ENCODE results near the gene TSPAN7. TPM values are rescaled to one million over a fixed set of nuclear protein-coding genes. Genes with fewer than 3 reads are reported as not detected.

The TSPAN7 gene
- total RNA-seq, 1 donor from 2014 or later: 3.5 TPM

- Histone ChIP-seq H3K9me3 (ENCODE audit: insufficient read depth, low read depth, low read length) (no peaks in the 10 kb centered on the region), H3K27me3 (ENCODE audit: insufficient read depth, low read length) (no peaks in the 10 kb centered on the region), H3K4me1 (ENCODE audit: insufficient read depth, low read length) (no peaks in the 10 kb centered on the region), H4K20me1 (ENCODE audit: insufficient read depth, low read length) (no peaks in the 10 kb centered on the region), H2AFZ (ENCODE audit: low read depth, low read length) (no peak overlapping the region), H3K9ac (ENCODE audit: low read length) (no peak overlapping the region), H3K4me2 (ENCODE audit: low read length) (no peak overlapping the region), H3K36me3 (ENCODE audit: insufficient read depth, low read length) (no peaks in the 10 kb centered on the region), H3K79me2 (ENCODE audit: insufficient read depth, low read length) (no peaks in the 10 kb centered on the region), H3K4me3 (ENCODE audit: insufficient read depth, low read depth, low read length) (no peak overlapping the region), H3K27ac (ENCODE audit: low read depth, low read length) (no peak overlapping the region)
- H3K4me1 Mint-ChIP-seq (ENCODE audit: low read depth, unreplicated experiment): no peaks in the 10 kb centered on the region
- no peaks in the 10 kb centered on the region for H3K9me3 Mint-ChIP-seq (ENCODE audit: unreplicated experiment)
- no peak for TF ChIP-seq CTCF (IDR thresholded peaks at IDR 0.05; ENCODE audit: insufficient read depth, low read depth, low read length)
- no peak for TF ChIP-seq EZH2 (IDR thresholded peaks at IDR 0.05; ENCODE audit: insufficient read depth, low read length)
- no peak for DNase-seq (ENCODE audit: low read depth)
- H3K27me3 Mint-ChIP-seq (ENCODE audit: low read depth, unreplicated experiment): no peaks in the 10 kb centered on the region
- FAIRE-seq: no peak
- H3K36me3 Mint-ChIP-seq (ENCODE audit: low read depth, unreplicated experiment): no peaks in the 10 kb centered on the region
- no peak overlapping the region for H3K27ac Mint-ChIP-seq (ENCODE audit: unreplicated experiment)
- no peak overlapping the region for H3K4me3 Mint-ChIP-seq (ENCODE audit: unreplicated experiment)
These were observed 16.8 kb downstream of the TSPAN7 start for GRCh38 chrX:38578167-38578566.

GRCh38 chrX:38583181-38583580 lies 21.8 kb downstream of the TSPAN7 start:
- Histone ChIP-seq H3K27ac (ENCODE audit: low read depth, low read length) (no peak overlapping the region), H3K36me3 (ENCODE audit: insufficient read depth, low read length) (no peaks in the 10 kb centered on the region), H4K20me1 (ENCODE audit: insufficient read depth, low read length) (no peaks in the 10 kb centered on the region), H3K9ac (ENCODE audit: low read length) (no peak overlapping the region), H3K9me3 (ENCODE audit: insufficient read depth, low read depth, low read length) (no peaks in the 10 kb centered on the region), H2AFZ (ENCODE audit: low read depth, low read length) (no peak overlapping the region), H3K4me2 (ENCODE audit: low read length) (no peak overlapping the region), H3K79me2 (ENCODE audit: insufficient read depth, low read length) (no peaks in the 10 kb centered on the region), H3K27me3 (ENCODE audit: insufficient read depth, low read length) (no peaks in the 10 kb centered on the region), H3K4me3 (ENCODE audit: insufficient read depth, low read depth, low read length) (no peak overlapping the region), H3K4me1 (ENCODE audit: insufficient read depth, low read length) (no peaks in the 10 kb centered on the region)
- Mint-ChIP-seq H3K4me1 (ENCODE audit: low read depth, unreplicated experiment) (no peaks in the 10 kb centered on the region), H3K27me3 (ENCODE audit: low read depth, unreplicated experiment) (no peaks in the 10 kb centered on the region), H3K4me3 (ENCODE audit: unreplicated experiment) (no peak overlapping the region), H3K27ac (ENCODE audit: unreplicated experiment) (no peak overlapping the region), H3K36me3 (ENCODE audit: low read depth, unreplicated experiment) (no peaks in the 10 kb centered on the region), H3K9me3 (ENCODE audit: unreplicated experiment) (no peaks in the 10 kb centered on the region)
- no peak for TF ChIP-seq CTCF (IDR thresholded peaks at IDR 0.05; ENCODE audit: insufficient read depth, low read depth, low read length)
- no peak for TF ChIP-seq EZH2 (IDR thresholded peaks at IDR 0.05; ENCODE audit: insufficient read depth, low read length)
- DNase-seq (ENCODE audit: low read depth) (no peak), FAIRE-seq (peak; percentile 5)

- H3K9me3 Mint-ChIP-seq (ENCODE audit: unreplicated experiment): no peaks in the 10 kb centered on the region
- Histone ChIP-seq H3K27me3 (ENCODE audit: insufficient read depth, low read length) (no peaks in the 10 kb centered on the region), H3K9me3 (ENCODE audit: insufficient read depth, low read depth, low read length) (no peaks in the 10 kb centered on the region), H3K36me3 (ENCODE audit: insufficient read depth, low read length) (no peaks in the 10 kb centered on the region), H3K4me1 (ENCODE audit: insufficient read depth, low read length) (no peaks in the 10 kb centered on the region), H4K20me1 (ENCODE audit: insufficient read depth, low read length) (no peaks in the 10 kb centered on the region), H3K4me2 (ENCODE audit: low read length) (no peak overlapping the region), H3K4me3 (ENCODE audit: insufficient read depth, low read depth, low read length) (no peak overlapping the region), H3K79me2 (ENCODE audit: insufficient read depth, low read length) (no peaks in the 10 kb centered on the region), H3K9ac (ENCODE audit: low read length) (no peak overlapping the region), H3K27ac (ENCODE audit: low read depth, low read length) (no peak overlapping the region), H2AFZ (ENCODE audit: low read depth, low read length) (no peak overlapping the region)
- DNase-seq (ENCODE audit: low read depth): no peak
- FAIRE-seq: no peak
- TF ChIP-seq EZH2 (IDR thresholded peaks at IDR 0.05; ENCODE audit: insufficient read depth, low read length) (no peak), CTCF (IDR thresholded peaks at IDR 0.05; ENCODE audit: insufficient read depth, low read depth, low read length) (no peak)
- H3K4me3 Mint-ChIP-seq (ENCODE audit: unreplicated experiment): no peak overlapping the region
- no peaks in the 10 kb centered on the region for H3K27me3 Mint-ChIP-seq (ENCODE audit: low read depth, unreplicated experiment)
- no peaks in the 10 kb centered on the region for H3K4me1 Mint-ChIP-seq (ENCODE audit: low read depth, unreplicated experiment)
- H3K27ac Mint-ChIP-seq (ENCODE audit: unreplicated experiment): no peak overlapping the region
- no peaks in the 10 kb centered on the region for H3K36me3 Mint-ChIP-seq (ENCODE audit: low read depth, unreplicated experiment)
These were observed 33.1 kb downstream of the TSPAN7 start for GRCh38 chrX:38594434-38594833.

Data from astrocyte (in vitro differentiated cells and primary cell).